ENCODE measurements around the gene ADAMTSL3.

The ADAMTSL3 gene

GRCh38 chr15:83682476-83683088 is 28.7 kb downstream of the ADAMTSL3 start:
- Histone ChIP-seq H3K9ac (ENCODE audit: low read length in 5 of 5) (no peak overlapping the region), H3K4me1 (ENCODE audit: control insufficient read depth in 5 of 5, insufficient read depth in 5 of 5, low read length in 5 of 5) (peaks cover 0 to 9% (median 0%) of the 10 kb centered on the region in 5 donors), H3K27ac (ENCODE audit: low read depth, low read length) (no peak overlapping the region), H3K27me3 (ENCODE audit: control insufficient read depth in 5 of 5, insufficient read depth in 4 of 5, low read length in 5 of 5) (no peaks in the 10 kb centered on the region), H3K4me3 (ENCODE audit: low read depth in 1 of 5, low read length in 5 of 5) (no peak overlapping the region), H3K9me3 (ENCODE audit: control insufficient read depth in 5 of 5, low read length in 5 of 5) (peaks cover 0 to 5% (median 2%) of the 10 kb centered on the region in 5 donors), H3K36me3 (ENCODE audit: control insufficient read depth in 5 of 5, insufficient read depth in 5 of 5, low read length in 5 of 5) (no peaks in the 10 kb centered on the region)

GRCh38 chr15:83685916-83686332 is 32.0 kb downstream of the ADAMTSL3 start:
- Histone ChIP-seq H3K27me3 (ENCODE audit: control insufficient read depth in 5 of 5, insufficient read depth in 4 of 5, low read length in 5 of 5) (no peaks in the 10 kb centered on the region), H3K27ac (ENCODE audit: low read depth, low read length) (no peak overlapping the region), H3K9ac (ENCODE audit: low read length in 5 of 5) (no peak overlapping the region), H3K9me3 (ENCODE audit: control insufficient read depth in 5 of 5, low read length in 5 of 5) (peaks cover 0 to 2% (median 0%) of the 10 kb centered on the region in 5 donors), H3K4me1 (ENCODE audit: control insufficient read depth in 5 of 5, insufficient read depth in 5 of 5, low read length in 5 of 5) (peaks cover 0 to 9% (median 0%) of the 10 kb centered on the region in 5 donors), H3K4me3 (ENCODE audit: low read depth in 1 of 5, low read length in 5 of 5) (no peak overlapping the region), H3K36me3 (ENCODE audit: control insufficient read depth in 5 of 5, insufficient read depth in 5 of 5, low read length in 5 of 5) (no peaks in the 10 kb centered on the region)

GRCh38 chr15:83688201-83688600 is 34.3 kb downstream of the ADAMTSL3 start:
- Histone ChIP-seq H3K9ac (ENCODE audit: low read length in 5 of 5) (no peak overlapping the region), H3K4me3 (ENCODE audit: low read depth in 1 of 5, low read length in 5 of 5) (no peak overlapping the region), H3K27me3 (ENCODE audit: control insufficient read depth in 5 of 5, insufficient read depth in 4 of 5, low read length in 5 of 5) (no peaks in the 10 kb centered on the region), H3K4me1 (ENCODE audit: control insufficient read depth in 5 of 5, insufficient read depth in 5 of 5, low read length in 5 of 5) (peaks cover 0 to 4% (median 0%) of the 10 kb centered on the region in 5 donors), H3K36me3 (ENCODE audit: control insufficient read depth in 5 of 5, insufficient read depth in 5 of 5, low read length in 5 of 5) (no peaks in the 10 kb centered on the region), H3K9me3 (ENCODE audit: control insufficient read depth in 5 of 5, low read length in 5 of 5) (no peaks in the 10 kb centered on the region), H3K27ac (ENCODE audit: low read depth, low read length) (no peak overlapping the region)

- Histone ChIP-seq H3K9me3 (ENCODE audit: control insufficient read depth in 5 of 5, low read length in 5 of 5) (no peaks in the 10 kb centered on the region), H3K27ac (ENCODE audit: low read depth, low read length) (no peak overlapping the region), H3K27me3 (ENCODE audit: control insufficient read depth in 5 of 5, insufficient read depth in 4 of 5, low read length in 5 of 5) (no peaks in the 10 kb centered on the region), H3K4me3 (ENCODE audit: low read depth in 1 of 5, low read length in 5 of 5) (no peak overlapping the region), H3K36me3 (ENCODE audit: control insufficient read depth in 5 of 5, insufficient read depth in 5 of 5, low read length in 5 of 5) (no peaks in the 10 kb centered on the region), H3K9ac (ENCODE audit: low read length in 5 of 5) (no peak overlapping the region), H3K4me1 (ENCODE audit: control insufficient read depth in 5 of 5, insufficient read depth in 5 of 5, low read length in 5 of 5) (peaks cover 0 to 5% (median 0%) of the 10 kb centered on the region in 5 donors)
Measured at GRCh38 chr15:83690676-83691075, 36.8 kb downstream of the ADAMTSL3 start.

GRCh38 chr15:83692746-83693581 is 39.0 kb downstream of the ADAMTSL3 start:
- Histone ChIP-seq H3K27ac (ENCODE audit: low read depth, low read length) (no peak overlapping the region), H3K36me3 (ENCODE audit: control insufficient read depth in 5 of 5, insufficient read depth in 5 of 5, low read length in 5 of 5) (no peaks in the 10 kb centered on the region), H3K9me3 (ENCODE audit: control insufficient read depth in 5 of 5, low read length in 5 of 5) (no peaks in the 10 kb centered on the region), H3K4me3 (ENCODE audit: low read depth in 1 of 5, low read length in 5 of 5) (no peak overlapping the region), H3K9ac (ENCODE audit: low read length in 5 of 5) (no peak overlapping the region), H3K4me1 (ENCODE audit: control insufficient read depth in 5 of 5, insufficient read depth in 5 of 5, low read length in 5 of 5) (peaks cover 0 to 7% (median 0%) of the 10 kb centered on the region in 5 donors), H3K27me3 (ENCODE audit: control insufficient read depth in 5 of 5, insufficient read depth in 4 of 5, low read length in 5 of 5) (no peaks in the 10 kb centered on the region)

GRCh38 chr15:83694015-83694414 is 40.1 kb downstream of the ADAMTSL3 start:
- Histone ChIP-seq H3K4me3 (ENCODE audit: low read depth in 1 of 5, low read length in 5 of 5) (no peak overlapping the region), H3K9ac (ENCODE audit: low read length in 5 of 5) (no peak overlapping the region), H3K27ac (ENCODE audit: low read depth, low read length) (no peak overlapping the region), H3K27me3 (ENCODE audit: control insufficient read depth in 5 of 5, insufficient read depth in 4 of 5, low read length in 5 of 5) (no peaks in the 10 kb centered on the region), H3K9me3 (ENCODE audit: control insufficient read depth in 5 of 5, low read length in 5 of 5) (no peaks in the 10 kb centered on the region), H3K36me3 (ENCODE audit: control insufficient read depth in 5 of 5, insufficient read depth in 5 of 5, low read length in 5 of 5) (no peaks in the 10 kb centered on the region), H3K4me1 (ENCODE audit: control insufficient read depth in 5 of 5, insufficient read depth in 5 of 5, low read length in 5 of 5) (peaks cover 0 to 12% (median 5%) of the 10 kb centered on the region in 5 donors)

GRCh38 chr15:83694536-83694935 is 40.6 kb downstream of the ADAMTSL3 start:
- H3K27ac ChIP-seq (ENCODE audit: low read depth, low read length), result no peak overlapping the region
- no peak overlapping the region for H3K9ac ChIP-seq (ENCODE audit: low read length in 5 of 5)
- H3K9me3 ChIP-seq (ENCODE audit: control insufficient read depth in 5 of 5, low read length in 5 of 5), result no peaks in the 10 kb centered on the region
- no peak overlapping the region for H3K4me3 ChIP-seq (ENCODE audit: low read depth in 1 of 5, low read length in 5 of 5)
- H3K4me1 ChIP-seq (ENCODE audit: control insufficient read depth in 5 of 5, insufficient read depth in 5 of 5, low read length in 5 of 5), result peaks cover 0 to 12% (median 5%) of the 10 kb centered on the region in 5 donors
- no peaks in the 10 kb centered on the region for H3K36me3 ChIP-seq (ENCODE audit: control insufficient read depth in 5 of 5, insufficient read depth in 5 of 5, low read length in 5 of 5)
- H3K27me3 ChIP-seq (ENCODE audit: control insufficient read depth in 5 of 5, insufficient read depth in 4 of 5, low read length in 5 of 5), result no peaks in the 10 kb centered on the region

GRCh38 chr15:83695246-83695645 is 41.3 kb downstream of the ADAMTSL3 start:
- H3K9me3 ChIP-seq (ENCODE audit: control insufficient read depth in 5 of 5, low read length in 5 of 5), result no peaks in the 10 kb centered on the region
- no peak overlapping the region for H3K4me3 ChIP-seq (ENCODE audit: low read depth in 1 of 5, low read length in 5 of 5)
- H3K27me3 ChIP-seq (ENCODE audit: control insufficient read depth in 5 of 5, insufficient read depth in 4 of 5, low read length in 5 of 5), result no peaks in the 10 kb centered on the region
- H3K36me3 ChIP-seq (ENCODE audit: control insufficient read depth in 5 of 5, insufficient read depth in 5 of 5, low read length in 5 of 5), result no peaks in the 10 kb centered on the region
- H3K4me1 ChIP-seq (ENCODE audit: control insufficient read depth in 5 of 5, insufficient read depth in 5 of 5, low read length in 5 of 5), result peaks cover 0 to 12% (median 5%) of the 10 kb centered on the region in 5 donors
- no peak overlapping the region for H3K27ac ChIP-seq (ENCODE audit: low read depth, low read length)
- no peak overlapping the region for H3K9ac ChIP-seq (ENCODE audit: low read length in 5 of 5)

- Histone ChIP-seq H3K9ac (ENCODE audit: low read length in 5 of 5) (no peak overlapping the region), H3K36me3 (ENCODE audit: control insufficient read depth in 5 of 5, insufficient read depth in 5 of 5, low read length in 5 of 5) (no peaks in the 10 kb centered on the region), H3K4me3 (ENCODE audit: low read depth in 1 of 5, low read length in 5 of 5) (no peak overlapping the region), H3K27ac (ENCODE audit: low read depth, low read length) (no peak overlapping the region), H3K9me3 (ENCODE audit: control insufficient read depth in 5 of 5, low read length in 5 of 5) (no peaks in the 10 kb centered on the region), H3K27me3 (ENCODE audit: control insufficient read depth in 5 of 5, insufficient read depth in 4 of 5, low read length in 5 of 5) (no peaks in the 10 kb centered on the region), H3K4me1 (ENCODE audit: control insufficient read depth in 5 of 5, insufficient read depth in 5 of 5, low read length in 5 of 5) (peaks cover 0 to 12% (median 5%) of the 10 kb centered on the region in 5 donors)
Measured at GRCh38 chr15:83695901-83696425, 42.0 kb downstream of the ADAMTSL3 start.

GRCh38 chr15:83697716-83698115 is 43.8 kb downstream of the ADAMTSL3 start:
- Histone ChIP-seq H3K36me3 (ENCODE audit: control insufficient read depth in 5 of 5, insufficient read depth in 5 of 5, low read length in 5 of 5) (no peaks in the 10 kb centered on the region), H3K4me3 (ENCODE audit: low read depth in 1 of 5, low read length in 5 of 5) (no peak overlapping the region), H3K4me1 (ENCODE audit: control insufficient read depth in 5 of 5, insufficient read depth in 5 of 5, low read length in 5 of 5) (peaks cover 0 to 12% (median 5%) of the 10 kb centered on the region in 5 donors), H3K9me3 (ENCODE audit: control insufficient read depth in 5 of 5, low read length in 5 of 5) (no peaks in the 10 kb centered on the region), H3K27ac (ENCODE audit: low read depth, low read length) (no peak overlapping the region), H3K27me3 (ENCODE audit: control insufficient read depth in 5 of 5, insufficient read depth in 4 of 5, low read length in 5 of 5) (no peaks in the 10 kb centered on the region), H3K9ac (ENCODE audit: low read length in 5 of 5) (no peak overlapping the region)

Measured in subcutaneous abdominal adipose tissue (tissue), 5 donors.